ENCODE measurements around the gene ARG2. TPM values are rescaled to one million over a fixed set of nuclear protein-coding genes. Genes with fewer than 3 reads are reported as not detected.
A peak's percentile ranks its signal among the peaks of the same experiment; 100 is the strongest.
"Not testable (repeated sequence)": the region's sequence is repeated elsewhere in the genome, so short reads cannot be mapped to it uniquely, and the experiment has no call there.

Gene ARG2
- total RNA-seq, 1 experiment from 2014 or later = 4.9 TPM

GRCh38 chr14:67600562-67600974 is 19.2 kb upstream of the ARG2 start:
- Histone ChIP-seq H3K27ac (peak overlapping the region; percentile 25; the same call in 1 of the 2 replicates), H3K4me3 (peak overlapping the region; percentile 63)
- H3K27me3 ChIP-seq (replicated peaks); H3K9me3 ChIP-seq (replicated peaks); H3K36me3 ChIP-seq; DNase-seq (ENCODE audit: low read depth in 1 of 2, low spot score in 2 of 2); H3K4me1 ChIP-seq (replicated peaks): not testable (repeated sequence)

GRCh38 chr14:67602076-67602475 is 17.6 kb upstream of the ARG2 start:
- no peaks in the 10 kb centered on the region for H3K27me3 ChIP-seq (replicated peaks)
- no peak for DNase-seq (ENCODE audit: low read depth in 1 of 2, low spot score in 2 of 2)

GRCh38 chr14:67602995-67603545 is 16.6 kb upstream of the ARG2 start:
- Histone ChIP-seq H3K36me3 (no peaks in the 10 kb centered on the region), H3K4me1 (replicated peaks) (peaks cover 5% of the 10 kb centered on the region; the same call in 1 of the 2 replicates), H3K27me3 (replicated peaks) (no peaks in the 10 kb centered on the region), H3K4me3 (no peak overlapping the region), H3K9me3 (replicated peaks) (no peaks in the 10 kb centered on the region), H3K27ac (no peak overlapping the region)
- DNase-seq (ENCODE audit: low read depth in 1 of 2, low spot score in 2 of 2) = no peak

More at GRCh38 chr14:67602076-67602475, 17.6 kb upstream of the ARG2 start:
- H3K4me3 ChIP-seq = no peak overlapping the region
- no peak overlapping the region for H3K27ac ChIP-seq
- peaks cover 5% of the 10 kb centered on the region; the same call in 1 of the 2 replicates for H3K4me1 ChIP-seq (replicated peaks)
- no peaks in the 10 kb centered on the region for H3K36me3 ChIP-seq
- H3K9me3 ChIP-seq (replicated peaks) = no peaks in the 10 kb centered on the region

- Histone ChIP-seq H3K36me3 (no peaks in the 10 kb centered on the region), H3K27ac (no peak overlapping the region), H3K4me3 (no peak overlapping the region), H3K27me3 (replicated peaks) (no peaks in the 10 kb centered on the region), H3K4me1 (replicated peaks) (no peaks in the 10 kb centered on the region), H3K9me3 (replicated peaks) (no peaks in the 10 kb centered on the region)
- DNase-seq (ENCODE audit: low read depth in 1 of 2, low spot score in 2 of 2) = no peak
These were observed 12.1 kb upstream of the ARG2 start for GRCh38 chr14:67607646-67608045.

GRCh38 chr14:67609642-67610310 is 9.9 kb upstream of the ARG2 start:
- no peaks in the 10 kb centered on the region for H3K9me3 ChIP-seq (replicated peaks)
- H3K27me3 ChIP-seq (replicated peaks) = no peaks in the 10 kb centered on the region
- H3K27ac ChIP-seq = no peak overlapping the region
- H3K4me1 ChIP-seq (replicated peaks) = no peaks in the 10 kb centered on the region
- DNase-seq (ENCODE audit: low read depth in 1 of 2, low spot score in 2 of 2) = no peak
- H3K4me3 ChIP-seq = no peak overlapping the region
- H3K36me3 ChIP-seq = no peaks in the 10 kb centered on the region

GRCh38 chr14:67610491-67610890 is 9.2 kb upstream of the ARG2 start:
- Histone ChIP-seq H3K4me1 (replicated peaks) (no peaks in the 10 kb centered on the region), H3K27me3 (replicated peaks) (no peaks in the 10 kb centered on the region), H3K36me3 (no peaks in the 10 kb centered on the region), H3K27ac (no peak overlapping the region), H3K9me3 (replicated peaks) (no peaks in the 10 kb centered on the region), H3K4me3 (no peak overlapping the region)
- DNase-seq (ENCODE audit: low read depth in 1 of 2, low spot score in 2 of 2) = no peak

GRCh38 chr14:67618617-67619063 is 1.1 kb upstream of the ARG2 start:
- Histone ChIP-seq H3K4me1 (replicated peaks) (peaks cover 17% of the 10 kb centered on the region), H3K27me3 (replicated peaks) (no peaks in the 10 kb centered on the region), H3K27ac (no peak overlapping the region), H3K4me3 (no peak overlapping the region), H3K36me3 (no peaks in the 10 kb centered on the region), H3K9me3 (replicated peaks) (no peaks in the 10 kb centered on the region)
- peak in 1 of 2 experiments; percentile 51 for DNase-seq (ENCODE audit: low read depth in 1 of 2, low spot score in 2 of 2)

- Histone ChIP-seq H3K27me3 (replicated peaks) (no peaks in the 10 kb centered on the region), H3K4me3 (peak overlapping the region; percentile 46), H3K27ac (no peak overlapping the region), H3K36me3 (no peaks in the 10 kb centered on the region), H3K9me3 (replicated peaks) (no peaks in the 10 kb centered on the region), H3K4me1 (replicated peaks) (peaks cover 17% of the 10 kb centered on the region)
- no peak for DNase-seq (ENCODE audit: low read depth in 1 of 2, low spot score in 2 of 2)
These were observed 581 bp downstream of the ARG2 start for GRCh38 chr14:67620217-67620785.

GRCh38 chr14:67622675-67623074 is 3.0 kb downstream of the ARG2 start:
- Histone ChIP-seq H3K4me1 (replicated peaks) (peaks cover 17% of the 10 kb centered on the region), H3K9me3 (replicated peaks) (no peaks in the 10 kb centered on the region), H3K27me3 (replicated peaks) (no peaks in the 10 kb centered on the region), H3K27ac (peak overlapping the region; percentile 56), H3K36me3 (no peaks in the 10 kb centered on the region), H3K4me3 (no peak overlapping the region)
- peak; percentile 56 to 64 for DNase-seq (ENCODE audit: low read depth in 1 of 2, low spot score in 2 of 2)

GRCh38 chr14:67623114-67623513 is 3.4 kb downstream of the ARG2 start:
- Histone ChIP-seq H3K27ac (peak overlapping the region; percentile 56), H3K27me3 (replicated peaks) (no peaks in the 10 kb centered on the region), H3K4me1 (replicated peaks) (peaks cover 17% of the 10 kb centered on the region), H3K9me3 (replicated peaks) (no peaks in the 10 kb centered on the region), H3K4me3 (no peak overlapping the region), H3K36me3 (no peaks in the 10 kb centered on the region)
- DNase-seq (ENCODE audit: low read depth in 1 of 2, low spot score in 2 of 2) = no peak

GRCh38 chr14:67626131-67626530 is 6.4 kb downstream of the ARG2 start:
- DNase-seq (ENCODE audit: low read depth in 1 of 2, low spot score in 2 of 2); H3K27ac ChIP-seq; H3K27me3 ChIP-seq (replicated peaks); H3K36me3 ChIP-seq; H3K9me3 ChIP-seq (replicated peaks); H3K4me3 ChIP-seq: not testable (repeated sequence)
- H3K4me1 ChIP-seq (replicated peaks) = peaks cover 13% of the 10 kb centered on the region

- Histone ChIP-seq H3K27me3 (replicated peaks) (no peaks in the 10 kb centered on the region), H3K27ac (no peak overlapping the region), H3K4me1 (replicated peaks) (peaks cover 8% of the 10 kb centered on the region), H3K36me3 (no peaks in the 10 kb centered on the region), H3K4me3 (no peak overlapping the region), H3K9me3 (replicated peaks) (no peaks in the 10 kb centered on the region)
- DNase-seq (ENCODE audit: low read depth in 1 of 2, low spot score in 2 of 2) = no peak
These were observed 7.8 kb downstream of the ARG2 start for GRCh38 chr14:67627519-67627918.

GRCh38 chr14:67630186-67630585 is 10.5 kb downstream of the ARG2 start:
- no peaks in the 10 kb centered on the region for H3K9me3 ChIP-seq (replicated peaks)
- no peak for DNase-seq (ENCODE audit: low read depth in 1 of 2, low spot score in 2 of 2)
- H3K4me1 ChIP-seq (replicated peaks) = no peaks in the 10 kb centered on the region
- H3K27ac ChIP-seq = no peak overlapping the region
- H3K27me3 ChIP-seq (replicated peaks) = no peaks in the 10 kb centered on the region
- no peaks in the 10 kb centered on the region for H3K36me3 ChIP-seq
- no peak overlapping the region for H3K4me3 ChIP-seq

- no peaks in the 10 kb centered on the region for H3K36me3 ChIP-seq
- no peaks in the 10 kb centered on the region for H3K27me3 ChIP-seq (replicated peaks)
- H3K4me1 ChIP-seq (replicated peaks) = no peaks in the 10 kb centered on the region
- H3K9me3 ChIP-seq (replicated peaks) = no peaks in the 10 kb centered on the region
- DNase-seq (ENCODE audit: low read depth in 1 of 2, low spot score in 2 of 2) = no peak
- no peak overlapping the region for H3K27ac ChIP-seq
- H3K4me3 ChIP-seq = no peak overlapping the region
These were observed 11.2 kb downstream of the ARG2 start for GRCh38 chr14:67630938-67631337.
